H1 (cell line): ENCODE data around the gene DDX11.

Source experiments
- BRCA1 ChIP-seq: IDR thresholded peaks from 2 replicates; pipeline ENCODE4 v1.6.1; 2012; ENCODE audit warnings: low read depth, low read length, improper control_type of control experiment
- POLR2A ChIP-seq, 2 experiments: IDR thresholded peaks; 1 replicate in 1 of 2; 2 replicates in 1 of 2; pipeline ENCODE4 v1.6.1; 2011; ENCODE audit warnings: low read depth in 2 of 2, low read length in 2 of 2, mild to moderate bottlenecking in 2 of 2; ENCODE audit errors: control extremely low read depth in 1 of 2
- POLR2AphosphoS5 ChIP-seq: IDR thresholded peaks from 2 replicates; pipeline ENCODE4 v1.6.1; 2011; ENCODE audit warnings: low read depth, low read length
- RFX5 ChIP-seq: IDR thresholded peaks from 2 replicates; pipeline ENCODE4 v1.6.1; 2011; ENCODE audit warnings: low read depth, low read length, improper control_type of control experiment, borderline replicate concordance
- RNF2 ChIP-seq: fragments of 200-900, 300-1000 bp; sonication (generic); IDR thresholded peaks from 2 replicates; pipeline ENCODE4 v1.7.1; 2016; ENCODE audit warnings: borderline replicate concordance, low read depth, mild to moderate bottlenecking, antibody characterized with exemption, low read length; ENCODE audit not compliant: poor library complexity, severe bottlenecking; ENCODE audit errors: missing control alignments
- SIRT6 ChIP-seq: IDR thresholded peaks from one replicate; pipeline ENCODE4 v1.7.1; 2012; ENCODE audit warnings: low read length, inconsistent platforms
- SP1 ChIP-seq: IDR thresholded peaks from 2 replicates; pipeline ENCODE4 v1.6.1; 2011; ENCODE audit warnings: low read depth, low read length
- TAF1 ChIP-seq: IDR thresholded peaks from 2 replicates; pipeline ENCODE4 v1.6.1; 2011; ENCODE audit warnings: mild to moderate bottlenecking, low read depth, low read length
- TCF12 ChIP-seq: IDR thresholded peaks from 2 replicates; pipeline ENCODE4 v1.6.1; 2011; ENCODE audit warnings: low read depth, mild to moderate bottlenecking, low read length
- YY1 ChIP-seq: IDR thresholded peaks from 2 replicates; pipeline ENCODE4 v1.6.1; 2011; ENCODE audit warnings: low read depth, mild to moderate bottlenecking, low read length
- TF ChIP-seq, protein P1 (sequence below), 3 experiments: IDR thresholded peaks; 1 replicate in 2 of 3; 2 replicates in 1 of 3; pipeline versions ENCODE4 v1.5.1 to v1.6.1; 2011; ENCODE audit warnings: low read length in 3 of 3, mild to moderate bottlenecking in 3 of 3, inconsistent platforms in 2 of 3, low read depth in 1 of 3, moderate library complexity in 1 of 3; ENCODE audit not compliant: insufficient read depth in 1 of 3; ENCODE audit errors: control extremely low read depth in 1 of 3
- TF ChIP-seq, protein P2 (sequence below): IDR thresholded peaks from 2 replicates; pipeline ENCODE4 v1.6.1; 2011; ENCODE audit warnings: low read depth, mild to moderate bottlenecking, low read length; ENCODE audit not compliant: insufficient read depth

DNA sequence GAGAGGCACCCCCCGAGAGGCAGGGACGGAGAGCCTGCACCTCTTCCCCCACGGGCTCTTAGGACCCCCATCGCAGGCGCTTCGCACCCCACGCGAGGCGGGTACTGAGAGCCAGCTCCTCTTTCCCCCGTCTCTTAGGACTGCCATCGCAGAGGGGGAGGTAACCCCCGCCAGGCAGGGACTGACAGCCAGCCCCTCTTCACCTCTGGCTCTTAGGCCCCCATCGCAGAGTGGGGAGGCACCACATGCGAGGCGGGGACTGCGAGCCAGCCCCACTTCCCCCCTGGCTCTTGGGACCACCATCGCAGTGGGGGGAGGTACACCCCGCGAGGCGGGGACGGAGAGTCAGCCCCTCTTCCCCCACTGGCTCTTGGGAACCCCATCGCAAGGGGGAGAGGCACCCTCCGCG lies 46.1 kb downstream of the DDX11 start:
- no peak for TF ChIP-seq SIRT6
- no peak for TF ChIP-seq POLR2AphosphoS5
- TF ChIP-seq, protein P1, sequence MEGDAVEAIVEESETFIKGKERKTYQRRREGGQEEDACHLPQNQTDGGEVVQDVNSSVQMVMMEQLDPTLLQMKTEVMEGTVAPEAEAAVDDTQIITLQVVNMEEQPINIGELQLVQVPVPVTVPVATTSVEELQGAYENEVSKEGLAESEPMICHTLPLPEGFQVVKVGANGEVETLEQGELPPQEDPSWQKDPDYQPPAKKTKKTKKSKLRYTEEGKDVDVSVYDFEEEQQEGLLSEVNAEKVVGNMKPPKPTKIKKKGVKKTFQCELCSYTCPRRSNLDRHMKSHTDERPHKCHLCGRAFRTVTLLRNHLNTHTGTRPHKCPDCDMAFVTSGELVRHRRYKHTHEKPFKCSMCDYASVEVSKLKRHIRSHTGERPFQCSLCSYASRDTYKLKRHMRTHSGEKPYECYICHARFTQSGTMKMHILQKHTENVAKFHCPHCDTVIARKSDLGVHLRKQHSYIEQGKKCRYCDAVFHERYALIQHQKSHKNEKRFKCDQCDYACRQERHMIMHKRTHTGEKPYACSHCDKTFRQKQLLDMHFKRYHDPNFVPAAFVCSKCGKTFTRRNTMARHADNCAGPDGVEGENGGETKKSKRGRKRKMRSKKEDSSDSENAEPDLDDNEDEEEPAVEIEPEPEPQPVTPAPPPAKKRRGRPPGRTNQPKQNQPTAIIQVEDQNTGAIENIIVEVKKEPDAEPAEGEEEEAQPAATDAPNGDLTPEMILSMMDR (IDR thresholded peaks at IDR 0.05; ENCODE audit: control extremely low read depth in 1 of 3, insufficient read depth in 1 of 3, low read depth in 1 of 3, low read length in 3 of 3): no peak
- no peak for TF ChIP-seq YY1
- no peak for TF ChIP-seq RFX5
- TF ChIP-seq, protein P2, sequence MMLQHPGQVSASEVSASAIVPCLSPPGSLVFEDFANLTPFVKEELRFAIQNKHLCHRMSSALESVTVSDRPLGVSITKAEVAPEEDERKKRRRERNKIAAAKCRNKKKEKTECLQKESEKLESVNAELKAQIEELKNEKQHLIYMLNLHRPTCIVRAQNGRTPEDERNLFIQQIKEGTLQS: no peak
- no peak for TF ChIP-seq TCF12
- no peak for TF ChIP-seq TAF1
- TF ChIP-seq RNF2: no peak
- no peak for TF ChIP-seq BRCA1
- TF ChIP-seq SP1: no peak
- no peak for TF ChIP-seq POLR2A (IDR thresholded peaks at IDR 0.05; ENCODE audit: control extremely low read depth in 1 of 2, low read depth in 2 of 2, low read length in 2 of 2)
